Upper lobe of left lung (tissue), 6 donors: ENCODE results near the gene FGFRL1. TPM values are rescaled to one million over a fixed set of nuclear protein-coding genes. Genes with fewer than 3 reads are reported as not detected.
"Not testable (repeated sequence)": the region's sequence is repeated elsewhere in the genome, so short reads cannot be mapped to it uniquely, and the experiment has no call there.

Experiments used
- ATAC-seq, 2 donors: fragments of 200-7000 bp; cut with Tn5 transposase; one replicate each; pipeline ENCODE4 v1.9.1; 2022; ENCODE audit warnings: mild to moderate bottlenecking in 2 of 2, moderate library complexity in 2 of 2; ENCODE audit not compliant: low FRiP score in 2 of 2
- DNase-seq, 2 donors: peaks; one replicate each; pipeline ENCODE4 v3.0.0-alpha.2; 2019 to 2020
- H3K27ac ChIP-seq, 4 donors: fragments of 200-600 bp; sonication (generic); one replicate each; pipeline ENCODE4 v1.5.1; 2016 to 2019
- H3K27me3 ChIP-seq, 4 donors: fragments of 200-600 bp; sonication (generic); one replicate each; pipeline ENCODE4 v1.5.1; 2017 to 2019
- H3K36me3 ChIP-seq, 4 donors: fragments of 200-600 bp; sonication (generic); one replicate each; pipeline ENCODE4 v1.5.1; 2016 to 2019
- H3K4me1 ChIP-seq, 4 donors: fragments of 200-600 bp; sonication (generic); one replicate each; pipeline ENCODE4 v1.5.1; 2018 to 2019
- H3K4me3 ChIP-seq, 4 donors: fragments of 200-600 bp; sonication (generic); one replicate each; pipeline ENCODE4 v1.5.1; 2017 to 2019; ENCODE audit warnings: mild to moderate bottlenecking in 2 of 4, moderate library complexity in 1 of 4
- H3K9me3 ChIP-seq, 4 donors: fragments of 200-600 bp; sonication (generic); one replicate each; pipeline ENCODE4 v1.5.1; 2018 to 2019
- EP300 ChIP-seq, 4 donors: sonication (generic); formaldehyde crosslinking; IDR thresholded peaks; one replicate each; pipeline ENCODE4 v1.5.1; 2017; ENCODE audit warnings: antibody characterized with exemption in 4 of 4, control low read depth in 2 of 4
- POLR2A ChIP-seq, 4 donors: fragments of 450-650 bp; IDR thresholded peaks; one replicate each; pipeline ENCODE4 v1.5.1; 2016 to 2017; ENCODE audit warnings: antibody characterized with exemption in 4 of 4, mild to moderate bottlenecking in 2 of 4
- POLR2AphosphoS5 ChIP-seq, 2 donors: sonication (generic); formaldehyde crosslinking; IDR thresholded peaks; one replicate each; pipeline ENCODE4 v1.5.1; 2017; ENCODE audit warnings: antibody characterized with exemption in 2 of 2
- WGBS, 2 donors: methylation state at CpG; one replicate each; pipeline ENCODE4 v1.1.5; 2017 to 2018; 5-methylcytosine and 5-hydroxymethylcytosine counted together
- total RNA-seq, 6 donors: library from RNA; depleted of rRNA in 4 of 6; stranded (reverse); fragments of >200 nt in 4 of 6; gene quantifications; one replicate each; pipeline versions ENCODE4 v1.1.0 to v1.2.1, GENCODE V29; 2016 to 2021
- TF ChIP-seq, protein P1 (sequence below), 6 experiments: fragments of 450-650 bp in 4 of 6; fragments of 200-600 bp in 2 of 6; sonication (generic) in 2 of 6; IDR thresholded peaks; one replicate each; pipeline ENCODE4 v1.5.1; 2016 to 2019; ENCODE audit warnings: antibody characterized with exemption in 6 of 6
- donor health status: DM: no; HTN: no; CAD: no; lungs with moderate emphysema.
- donor health status: DM: no; HTN: yes; CAD: no; lungs with severe emphysema.

The FGFRL1 gene
- total RNA-seq, 6 donors from 2014 or later: 21.0 to 32.4 (median 25.6) TPM

DNA sequence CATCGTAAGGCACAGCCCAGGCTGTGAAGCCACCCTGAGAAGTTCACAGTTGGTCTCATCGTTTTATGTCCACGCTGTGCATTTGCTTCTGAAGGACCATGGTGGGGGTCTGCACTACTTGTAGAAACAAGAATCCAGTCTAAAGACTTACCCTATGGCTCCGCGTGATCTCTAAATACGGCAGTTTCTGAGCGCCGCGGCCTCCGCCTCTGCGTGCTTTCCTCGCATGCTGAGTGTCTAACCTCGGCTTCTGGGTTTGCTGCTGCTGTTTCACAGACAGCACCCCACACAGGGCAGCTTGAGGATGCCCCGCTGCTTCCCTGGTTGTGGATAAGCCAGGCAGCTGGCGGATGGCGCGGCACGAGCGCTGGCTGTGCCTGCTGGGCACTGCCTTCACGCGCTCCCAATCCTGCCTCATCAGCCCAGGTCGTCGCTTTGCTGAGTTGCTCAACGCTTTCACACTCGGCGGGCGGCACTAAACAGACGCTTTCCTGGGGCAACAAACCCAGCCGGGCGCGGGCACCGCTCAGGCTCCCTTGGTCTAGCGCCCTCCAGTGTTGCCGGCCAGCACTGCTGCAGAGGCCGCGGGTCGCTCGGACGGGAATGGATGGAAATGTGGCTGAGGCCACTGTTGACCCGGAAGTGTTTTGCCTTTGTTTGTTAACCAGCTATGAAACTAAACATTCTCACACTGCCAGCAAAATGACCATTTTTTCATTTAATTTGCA, 39.2 kb downstream of the FGFRL1 start:
- no peaks in the 10 kb centered on the region for H3K36me3 ChIP-seq
- H3K27ac ChIP-seq: no peak overlapping the region
- H3K9me3 ChIP-seq: no peaks in the 10 kb centered on the region
- H3K4me3 ChIP-seq: no peak overlapping the region
- no peak for TF ChIP-seq EP300 (IDR thresholded peaks at IDR 0.05)
- TF ChIP-seq POLR2AphosphoS5 (IDR thresholded peaks at IDR 0.05): no peak
- TF ChIP-seq, protein P1, sequence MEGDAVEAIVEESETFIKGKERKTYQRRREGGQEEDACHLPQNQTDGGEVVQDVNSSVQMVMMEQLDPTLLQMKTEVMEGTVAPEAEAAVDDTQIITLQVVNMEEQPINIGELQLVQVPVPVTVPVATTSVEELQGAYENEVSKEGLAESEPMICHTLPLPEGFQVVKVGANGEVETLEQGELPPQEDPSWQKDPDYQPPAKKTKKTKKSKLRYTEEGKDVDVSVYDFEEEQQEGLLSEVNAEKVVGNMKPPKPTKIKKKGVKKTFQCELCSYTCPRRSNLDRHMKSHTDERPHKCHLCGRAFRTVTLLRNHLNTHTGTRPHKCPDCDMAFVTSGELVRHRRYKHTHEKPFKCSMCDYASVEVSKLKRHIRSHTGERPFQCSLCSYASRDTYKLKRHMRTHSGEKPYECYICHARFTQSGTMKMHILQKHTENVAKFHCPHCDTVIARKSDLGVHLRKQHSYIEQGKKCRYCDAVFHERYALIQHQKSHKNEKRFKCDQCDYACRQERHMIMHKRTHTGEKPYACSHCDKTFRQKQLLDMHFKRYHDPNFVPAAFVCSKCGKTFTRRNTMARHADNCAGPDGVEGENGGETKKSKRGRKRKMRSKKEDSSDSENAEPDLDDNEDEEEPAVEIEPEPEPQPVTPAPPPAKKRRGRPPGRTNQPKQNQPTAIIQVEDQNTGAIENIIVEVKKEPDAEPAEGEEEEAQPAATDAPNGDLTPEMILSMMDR (IDR thresholded peaks at IDR 0.05): peak in 3 of 6 experiments; percentile 22 to 50 (median 40)
- TF ChIP-seq POLR2A (IDR thresholded peaks at IDR 0.05): no peak
- 75 to 77% methylated on average over 35 to 40 of the region's 40 CpGs for WGBS, 2 donors
- peaks cover 0 to 5% (median 2%) of the 10 kb centered on the region in 4 donors for H3K27me3 ChIP-seq
- peak in 1 of 2 donors; percentile 73 for DNase-seq
- H3K4me1 ChIP-seq: peaks cover 12 to 31% (median 17%) of the 10 kb centered on the region in 4 donors
- no peak for ATAC-seq

DNA sequence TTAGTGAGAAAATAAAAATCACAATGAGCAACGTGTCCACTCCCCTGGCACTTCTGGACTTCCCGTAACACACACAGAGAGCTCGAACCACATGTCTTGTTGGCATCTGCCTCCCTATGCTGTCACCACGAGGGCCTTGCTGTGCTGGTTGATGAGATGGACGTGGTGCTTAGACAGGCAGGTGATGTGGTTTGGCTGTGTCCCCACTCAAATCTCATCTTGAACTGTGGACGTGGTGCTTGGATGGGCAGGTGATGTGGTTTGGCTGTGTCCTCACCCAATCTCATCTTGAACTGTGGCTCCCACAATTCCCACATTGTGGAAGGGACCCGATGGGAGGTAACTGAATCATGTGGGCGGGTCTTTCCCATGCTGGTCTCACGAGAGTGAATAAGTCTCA, 40.0 kb downstream of the FGFRL1 start:
- ATAC-seq (no peak), DNase-seq (no peak)
- TF ChIP-seq POLR2A (IDR thresholded peaks at IDR 0.05): no peak
- TF ChIP-seq EP300 (IDR thresholded peaks at IDR 0.05): no peak
- TF ChIP-seq, protein P1 (IDR thresholded peaks at IDR 0.05): no peak
- TF ChIP-seq POLR2AphosphoS5 (IDR thresholded peaks at IDR 0.05): no peak
- Histone ChIP-seq H3K27ac (no peak overlapping the region), H3K27me3 (peaks cover 0 to 10% (median 4%) of the 10 kb centered on the region in 4 donors), H3K4me1 (peaks cover 12 to 38% (median 17%) of the 10 kb centered on the region in 4 donors), H3K9me3 (no peaks in the 10 kb centered on the region), H3K36me3 (no peaks in the 10 kb centered on the region), H3K4me3 (no peak overlapping the region)
- whole genome bisulfite sequencing, 2 donors: 60 to 74% methylated on average over 9 of the region's 9 CpGs

GRCh38 chr4:1052231-1052671, 40.8 kb downstream of the FGFRL1 start:
- Histone ChIP-seq H3K27me3 (peaks cover 0 to 10% (median 4%) of the 10 kb centered on the region in 4 donors), H3K36me3 (no peaks in the 10 kb centered on the region), H3K4me3 (no peak overlapping the region), H3K9me3 (no peaks in the 10 kb centered on the region), H3K4me1 (peaks cover 6 to 31% (median 11%) of the 10 kb centered on the region in 4 donors), H3K27ac (no peak overlapping the region)
- ATAC-seq (no peak), DNase-seq (peak in 1 of 2 donors; percentile 48)
- WGBS, 2 donors: 63 to 89% methylated on average over 4 to 15 of the region's 15 CpGs
- TF ChIP-seq EP300 (IDR thresholded peaks at IDR 0.05) (no peak), POLR2A (IDR thresholded peaks at IDR 0.05) (no peak), POLR2AphosphoS5 (IDR thresholded peaks at IDR 0.05) (no peak)
- TF ChIP-seq, protein P1 (IDR thresholded peaks at IDR 0.05): no peak

DNA sequence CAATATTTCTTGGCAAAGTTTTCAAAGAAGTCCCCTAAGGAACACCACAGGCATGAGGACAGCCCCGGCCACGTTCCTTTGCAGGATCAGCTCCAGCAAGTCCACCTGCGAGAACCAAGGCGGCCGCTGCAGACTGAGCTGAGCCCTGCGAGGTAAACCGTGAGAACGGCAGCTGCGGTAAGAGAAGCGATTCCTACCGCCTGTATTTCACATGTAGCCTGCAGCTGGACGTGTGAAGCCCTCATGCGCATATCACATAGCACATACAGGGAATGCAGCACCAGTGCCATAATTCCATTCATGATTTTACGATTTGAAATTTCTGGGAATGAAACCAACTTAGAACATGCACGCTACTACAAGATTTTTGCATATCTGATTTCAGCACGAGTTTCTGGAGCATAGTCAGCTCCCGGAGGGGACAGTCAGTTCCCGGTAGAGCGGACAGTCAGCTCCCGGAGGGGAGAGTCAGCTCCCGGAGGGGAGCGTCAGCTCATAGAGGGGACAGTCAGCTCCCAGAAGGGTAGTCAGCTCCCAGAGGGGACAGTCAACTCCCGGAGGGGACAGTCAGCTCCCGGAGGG, 41.7 kb downstream of the FGFRL1 start:
- H3K9me3 ChIP-seq: no peaks in the 10 kb centered on the region
- 56 to 62% methylated on average over 21 to 24 of the region's 24 CpGs for WGBS, 2 donors
- DNase-seq: peak in 1 of 2 donors; percentile 34
- TF ChIP-seq POLR2A (IDR thresholded peaks at IDR 0.05): no peak
- TF ChIP-seq POLR2AphosphoS5 (IDR thresholded peaks at IDR 0.05): peak in 1 of 2 donors; percentile 17
- no peaks in the 10 kb centered on the region for H3K36me3 ChIP-seq
- H3K27ac ChIP-seq: peak overlapping the region in 2 of 4 donors; percentile 1 to 42
- peak in 1 of 2 donors; percentile 22 for ATAC-seq
- H3K4me3 ChIP-seq: peak overlapping the region in 1 of 4 donors; percentile 5
- peaks cover 0 to 10% (median 4%) of the 10 kb centered on the region in 4 donors for H3K27me3 ChIP-seq
- H3K4me1 ChIP-seq: peaks cover 0 to 22% (median 3%) of the 10 kb centered on the region in 4 donors

- H3K27me3 ChIP-seq: peaks cover 0 to 10% (median 4%) of the 10 kb centered on the region in 4 donors
- not testable (repeated sequence) for H3K4me3 ChIP-seq, H3K36me3 ChIP-seq, ATAC-seq, H3K9me3 ChIP-seq
- H3K27ac ChIP-seq: peak overlapping the region in 2 of 4 donors; percentile 1 to 42
- DNase-seq: peak in 1 of 2 donors; percentile 32
- WGBS, 2 donors: 64 to 72% methylated on average over 6 to 7 of the region's 7 CpGs
- H3K4me1 ChIP-seq: peaks cover 0 to 22% (median 2%) of the 10 kb centered on the region in 4 donors
These were observed 42.5 kb downstream of the FGFRL1 start for GRCh38 chr4:1053891-1054290.

DNA sequence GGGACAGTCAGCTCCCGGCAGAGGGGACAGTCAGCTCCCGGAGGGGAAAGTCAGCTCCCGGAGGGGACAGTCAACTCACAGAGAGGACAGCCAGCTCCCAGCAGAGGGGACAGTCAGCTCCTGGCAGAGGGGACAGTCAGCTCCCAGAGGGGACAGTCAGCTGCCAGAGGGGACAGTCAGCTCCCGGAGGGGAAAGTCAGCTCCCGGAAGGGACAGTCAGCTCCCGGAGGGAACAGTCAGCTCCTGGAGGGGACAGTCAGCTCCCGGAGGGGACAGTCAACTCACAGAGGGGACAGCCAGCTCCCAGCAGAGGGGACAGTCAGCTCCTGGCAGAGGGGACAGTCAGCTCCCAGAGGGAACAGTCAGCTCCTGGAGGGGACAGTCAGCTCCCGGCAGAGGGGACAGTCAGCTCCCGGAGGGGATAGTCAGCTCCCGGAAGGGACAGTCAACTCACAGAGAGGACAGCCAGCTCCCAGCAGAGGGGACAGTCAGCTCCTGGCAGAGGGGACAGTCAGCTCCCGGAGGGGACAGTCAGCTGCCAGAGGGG, 43.3 kb downstream of the FGFRL1 start:
- ATAC-seq, H3K27ac ChIP-seq, DNase-seq, H3K9me3 ChIP-seq, H3K36me3 ChIP-seq: not testable (repeated sequence)
- H3K27me3 ChIP-seq: peaks cover 0 to 10% (median 4%) of the 10 kb centered on the region in 4 donors
- H3K4me1 ChIP-seq: peaks cover 0 to 22% (median 2%) of the 10 kb centered on the region in 4 donors
- 45 to 69% methylated on average over 2 to 3 of the region's 11 CpGs for WGBS, 2 donors
- H3K4me3 ChIP-seq: peak overlapping the region in 1 of 4 donors; percentile 13

DNA sequence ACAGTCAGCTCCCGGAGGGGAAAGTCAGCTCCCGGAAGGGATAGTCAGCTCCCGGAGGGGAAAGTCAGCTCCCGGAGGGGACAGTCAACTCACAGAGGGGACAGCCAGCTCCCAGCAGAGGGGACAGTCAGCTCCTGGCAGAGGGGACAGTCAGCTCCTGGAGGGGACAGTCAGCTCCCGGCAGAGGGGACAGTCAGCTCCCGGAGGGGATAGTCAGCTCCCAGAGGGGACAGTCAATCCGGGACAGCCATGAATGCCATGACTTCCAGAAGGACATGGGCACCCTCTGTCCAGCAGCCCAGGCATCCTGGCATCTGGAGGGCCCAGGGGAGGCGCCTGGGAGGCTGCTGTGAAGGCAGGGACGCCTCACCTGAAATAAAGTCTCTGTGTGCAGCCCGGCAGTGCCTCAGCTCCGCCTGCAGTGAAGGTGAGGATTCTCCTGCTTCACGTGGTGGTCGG, 43.8 kb downstream of the FGFRL1 start:
- Histone ChIP-seq H3K27ac (peak overlapping the region in 1 of 4 donors; percentile 39), H3K4me1 (peaks cover 0 to 22% (median 2%) of the 10 kb centered on the region in 4 donors), H3K27me3 (peaks cover 0 to 10% (median 4%) of the 10 kb centered on the region in 4 donors), H3K4me3 (peak overlapping the region in 3 of 4 donors; percentile 10 to 18 (median 13))
- not testable (repeated sequence) for H3K36me3 ChIP-seq, ATAC-seq, H3K9me3 ChIP-seq
- DNase-seq: peak in 1 of 2 donors; percentile 44
- 28 to 39% methylated on average over 5 to 8 of the region's 13 CpGs for WGBS, 2 donors
